Left ventricle myocardium inferior (tissue), 1 donor: ENCODE results near the gene MARK3. TPM values are rescaled to one million over a fixed set of nuclear protein-coding genes. Genes with fewer than 3 reads are reported as not detected.
A peak's percentile ranks its signal among the peaks of the same experiment; 100 is the strongest.

Experiments used
- DNase-seq: peaks from one replicate; pipeline ENCODE4 v3.0.0-alpha.2; 2020
- H3K27ac ChIP-seq: fragments of 200-600 bp; replicated peaks from 2 replicates; pipeline ENCODE4 v1.8.0; 2021
- H3K27me3 ChIP-seq: fragments of 200-600 bp; 2 replicates; pipeline ENCODE4 v1.8.0; 2021; ENCODE audit warnings: low read depth
- H3K36me3 ChIP-seq: fragments of 200-600 bp; 2 replicates; pipeline ENCODE4 v1.8.0; 2021
- H3K4me1 ChIP-seq: fragments of 200-600 bp; 2 replicates; pipeline ENCODE4 v1.8.0; 2021
- H3K4me3 ChIP-seq: fragments of 200-600 bp; 2 replicates; pipeline ENCODE4 v1.8.0; 2021; ENCODE audit warnings: mild to moderate bottlenecking, moderate library complexity
- H3K9me3 ChIP-seq: fragments of 200-600 bp; replicated peaks from 2 replicates; pipeline ENCODE4 v1.8.0; 2021
- intact Hi-C: fragments of 100-400 bp; cut with micrococcal nuclease; formaldehyde crosslinking; loops from one replicate; pipeline ENCODE4 v1.11.0; 2022
- total RNA-seq: library from RNA; stranded (reverse); fragmentation: NEBNext Ultra II Directional; extraction: Animal tissue kit (Norgen Biotek cat#: 25700); gene quantifications from one replicate; pipeline ENCODE4 v1.2.1, GENCODE V29; 2021
- TF ChIP-seq, protein P1 (sequence below): fragments of 200-600 bp; IDR thresholded peaks from 2 replicates; pipeline ENCODE4 v1.8.0; 2021; ENCODE audit warnings: antibody characterized with exemption, mild to moderate bottlenecking, borderline replicate concordance
- donor health status: DM: no; HTN: yes; CAD: no; lungs with severe emphysema.

MARK3 gene
- total RNA-seq, 1 donor from 2014 or later, result 103 TPM

DNA sequence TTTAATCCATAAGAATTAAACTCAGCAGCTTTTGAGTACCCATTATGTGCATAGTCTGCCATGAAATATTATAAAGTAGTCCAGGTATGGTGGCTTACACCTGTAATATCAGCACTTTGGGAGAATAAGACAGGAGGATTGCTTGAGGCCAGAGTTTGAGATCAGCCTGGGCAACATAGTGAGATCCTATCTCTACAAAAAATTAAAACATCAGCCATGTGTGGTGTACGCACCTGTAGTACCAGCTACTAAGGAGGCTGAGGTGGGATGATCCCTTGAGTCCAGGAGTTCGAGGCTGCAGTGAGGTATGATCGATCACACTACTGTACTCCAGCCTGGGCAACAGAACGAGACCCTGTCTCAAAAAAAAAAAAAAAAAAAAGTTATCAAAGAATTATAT, 15.3 kb downstream of the MARK3 start:
- intact Hi-C loops, result no loop called here
- H3K36me3 ChIP-seq, result no peaks in the 10 kb centered on the region
- no peak overlapping the region for H3K4me3 ChIP-seq
- peak overlapping the region; percentile 87 for H3K27ac ChIP-seq
- TF ChIP-seq, protein P1, sequence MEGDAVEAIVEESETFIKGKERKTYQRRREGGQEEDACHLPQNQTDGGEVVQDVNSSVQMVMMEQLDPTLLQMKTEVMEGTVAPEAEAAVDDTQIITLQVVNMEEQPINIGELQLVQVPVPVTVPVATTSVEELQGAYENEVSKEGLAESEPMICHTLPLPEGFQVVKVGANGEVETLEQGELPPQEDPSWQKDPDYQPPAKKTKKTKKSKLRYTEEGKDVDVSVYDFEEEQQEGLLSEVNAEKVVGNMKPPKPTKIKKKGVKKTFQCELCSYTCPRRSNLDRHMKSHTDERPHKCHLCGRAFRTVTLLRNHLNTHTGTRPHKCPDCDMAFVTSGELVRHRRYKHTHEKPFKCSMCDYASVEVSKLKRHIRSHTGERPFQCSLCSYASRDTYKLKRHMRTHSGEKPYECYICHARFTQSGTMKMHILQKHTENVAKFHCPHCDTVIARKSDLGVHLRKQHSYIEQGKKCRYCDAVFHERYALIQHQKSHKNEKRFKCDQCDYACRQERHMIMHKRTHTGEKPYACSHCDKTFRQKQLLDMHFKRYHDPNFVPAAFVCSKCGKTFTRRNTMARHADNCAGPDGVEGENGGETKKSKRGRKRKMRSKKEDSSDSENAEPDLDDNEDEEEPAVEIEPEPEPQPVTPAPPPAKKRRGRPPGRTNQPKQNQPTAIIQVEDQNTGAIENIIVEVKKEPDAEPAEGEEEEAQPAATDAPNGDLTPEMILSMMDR, result no peak
- no peaks in the 10 kb centered on the region for H3K9me3 ChIP-seq
- DNase-seq, result no peak
- H3K4me1 ChIP-seq, result peaks cover 98% of the 10 kb centered on the region
- H3K27me3 ChIP-seq, result no peaks in the 10 kb centered on the region

DNA sequence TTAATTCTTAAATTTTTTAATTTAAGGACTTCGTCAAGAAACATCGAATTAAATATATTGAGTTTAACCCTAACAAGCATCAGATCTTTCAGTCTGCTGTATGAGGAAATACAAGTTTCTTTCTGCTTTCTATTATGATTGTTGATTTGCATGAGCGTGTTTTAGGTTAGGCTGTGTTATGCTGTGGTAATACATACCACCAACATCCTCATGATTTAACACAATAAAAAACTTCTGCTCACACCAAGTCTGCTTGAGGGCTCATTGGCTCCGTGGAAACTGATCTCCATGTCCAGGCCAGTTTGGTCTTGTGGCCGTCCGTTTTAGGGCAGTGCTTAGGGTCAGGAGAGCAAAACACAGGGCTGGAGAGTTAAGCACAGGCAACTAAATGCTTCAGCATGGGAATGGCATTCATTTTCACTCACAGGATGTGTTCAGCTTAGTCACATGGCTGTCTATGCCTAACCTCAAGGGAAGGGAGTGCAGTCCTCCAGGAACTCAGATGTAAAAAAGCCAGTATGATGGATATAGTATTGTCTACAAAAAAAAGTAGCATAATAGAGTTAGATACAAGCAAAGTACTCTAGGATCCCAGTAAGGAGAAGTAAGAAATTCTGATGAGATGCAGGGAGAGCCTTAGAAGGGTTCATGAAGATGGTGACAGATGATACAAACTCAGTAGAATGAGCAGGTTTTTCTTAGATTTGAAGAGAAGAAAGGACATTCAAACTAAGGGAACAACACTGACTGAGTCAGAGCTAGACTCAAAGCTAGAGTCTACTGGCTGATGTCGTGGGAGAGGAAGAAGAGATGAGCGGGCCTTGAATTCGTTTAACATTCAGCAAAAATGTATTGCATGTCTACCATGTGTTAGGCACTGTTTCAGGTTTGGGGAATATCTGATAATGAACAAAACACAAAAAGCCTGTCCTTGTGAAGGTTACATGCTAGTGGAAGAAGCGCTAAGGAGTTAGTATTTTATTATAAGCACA, 16.3 kb downstream of the MARK3 start:
- H3K4me3 ChIP-seq, result no peak overlapping the region
- intact Hi-C loops, result no loop called here
- DNase-seq, result no peak
- TF ChIP-seq, protein P1, result no peak
- peaks cover 98% of the 10 kb centered on the region for H3K4me1 ChIP-seq
- H3K27ac ChIP-seq, result peak overlapping the region; percentile 92
- H3K36me3 ChIP-seq, result peaks cover 2% of the 10 kb centered on the region
- no peaks in the 10 kb centered on the region for H3K9me3 ChIP-seq
- H3K27me3 ChIP-seq, result no peaks in the 10 kb centered on the region

DNA sequence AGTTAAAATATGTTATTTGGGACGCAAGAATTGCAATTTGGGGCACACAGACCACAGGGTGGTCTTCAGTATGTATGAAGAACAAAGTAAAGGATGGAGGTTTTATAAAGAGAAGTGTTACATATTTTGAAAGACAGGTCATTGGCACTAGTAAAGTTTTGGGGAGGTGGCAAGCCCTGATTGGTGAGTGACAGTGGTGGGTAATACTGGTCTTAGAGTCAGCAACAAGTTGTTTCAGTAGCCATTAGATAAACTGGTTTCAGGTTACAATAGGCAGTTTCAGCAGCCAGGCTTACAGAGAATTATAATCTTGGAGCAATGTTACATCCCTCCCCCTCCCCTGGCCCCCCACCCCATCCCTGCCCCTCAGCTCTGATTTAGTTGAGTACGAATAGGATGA, 17.5 kb downstream of the MARK3 start:
- no peak for DNase-seq
- TF ChIP-seq, protein P1, result no peak
- Histone ChIP-seq H3K27me3 (no peaks in the 10 kb centered on the region), H3K9me3 (no peaks in the 10 kb centered on the region), H3K36me3 (peaks cover 8% of the 10 kb centered on the region), H3K4me3 (no peak overlapping the region), H3K27ac (peak overlapping the region; percentile 92), H3K4me1 (peaks cover 97% of the 10 kb centered on the region)
- intact Hi-C loops, result no loop called here

DNA sequence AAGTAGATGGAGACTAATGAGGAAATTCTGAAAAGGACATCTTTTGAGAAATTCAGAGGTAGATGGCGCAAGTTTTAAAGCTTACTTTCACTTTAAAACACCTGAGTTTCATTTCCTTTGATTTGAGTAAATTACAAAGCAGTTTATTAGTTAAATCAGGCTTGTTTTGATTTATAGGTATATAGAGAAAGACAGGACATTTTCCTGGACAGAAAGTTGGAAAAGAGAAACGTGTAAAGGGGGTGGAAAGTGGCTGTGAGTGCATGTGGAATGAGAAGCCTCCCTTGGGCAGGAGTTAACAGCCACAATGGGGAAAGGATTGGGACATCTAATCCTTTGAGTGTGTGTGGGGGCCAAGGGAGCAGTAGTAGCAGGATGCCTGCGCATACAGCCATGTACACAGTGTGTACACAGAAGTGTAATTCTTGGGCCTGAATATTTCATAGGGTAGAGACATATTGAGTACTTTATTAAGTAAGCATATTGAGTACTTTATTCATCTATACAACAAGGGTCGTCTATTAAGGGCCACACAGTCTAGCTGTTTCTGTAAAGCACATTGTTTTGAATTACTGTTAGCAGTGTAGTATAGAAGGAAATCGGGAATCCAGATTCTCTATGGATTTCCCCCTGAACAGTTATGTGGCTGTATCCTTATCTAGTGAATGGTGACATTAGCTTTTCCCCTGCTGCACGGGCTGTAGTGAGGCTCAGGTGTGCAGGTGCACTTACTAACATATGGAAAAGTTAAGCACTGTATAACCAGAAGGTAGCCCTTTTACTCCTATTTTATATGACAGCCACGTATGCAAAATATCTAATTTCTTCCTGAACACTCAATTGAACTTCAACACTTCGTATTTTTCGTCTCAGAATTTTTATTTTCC, 19.1 kb downstream of the MARK3 start:
- peaks cover 97% of the 10 kb centered on the region for H3K4me1 ChIP-seq
- H3K27ac ChIP-seq, result peak overlapping the region; percentile 92
- H3K4me3 ChIP-seq, result peak overlapping the region; percentile 61
- TF ChIP-seq, protein P1, result no peak
- H3K27me3 ChIP-seq, result no peaks in the 10 kb centered on the region
- H3K9me3 ChIP-seq, result no peaks in the 10 kb centered on the region
- DNase-seq, result no peak
- peaks cover 8% of the 10 kb centered on the region for H3K36me3 ChIP-seq
- intact Hi-C loops, result no loop called here

DNA sequence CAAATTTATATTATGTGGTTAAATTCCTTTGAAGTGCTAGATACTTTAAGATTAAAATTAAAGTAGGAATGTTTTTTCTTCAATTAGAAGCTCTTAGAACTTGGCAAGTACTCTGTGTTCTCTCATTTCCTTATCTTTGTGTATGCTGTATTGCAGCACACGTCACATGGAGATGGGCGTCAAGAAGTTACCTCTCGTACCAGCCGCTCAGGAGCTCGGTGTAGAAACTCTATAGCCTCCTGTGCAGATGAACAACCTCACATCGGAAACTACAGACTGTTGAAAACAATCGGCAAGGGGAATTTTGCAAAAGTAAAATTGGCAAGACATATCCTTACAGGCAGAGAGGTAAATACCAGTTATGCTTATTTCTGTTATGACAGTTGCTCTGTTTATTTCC, 19.7 kb downstream of the MARK3 start:
- peak; percentile 34 for DNase-seq
- intact Hi-C loops, result no loop called here
- peak overlapping the region; percentile 92 for H3K27ac ChIP-seq

More for the DNA sequence above, 19.7 kb downstream of the MARK3 start:
- TF ChIP-seq, protein P1, result no peak
- no peaks in the 10 kb centered on the region for H3K9me3 ChIP-seq
- H3K4me1 ChIP-seq, result peaks cover 97% of the 10 kb centered on the region
- H3K36me3 ChIP-seq, result peaks cover 8% of the 10 kb centered on the region
- no peaks in the 10 kb centered on the region for H3K27me3 ChIP-seq
- peak overlapping the region; percentile 61 for H3K4me3 ChIP-seq
